GM12872 (cell line): ENCODE results near the gene EIF3C.
"Not testable (repeated sequence)": the region's sequence is repeated elsewhere in the genome, so short reads cannot be mapped to it uniquely, and the experiment has no call there.

ENCODE experiments used
- CTCF ChIP-seq: IDR thresholded peaks from 3 replicates; pipeline ENCODE4 v1.5.1; 2011; ENCODE audit warnings: low read depth, mild to moderate bottlenecking, low read length, moderate library complexity; ENCODE audit not compliant: insufficient read depth

EIF3C gene

GRCh38 chr16:28711220-28712083 lies at the start of gene EIF3C:
TSS of gene EIF3C (plus strand) at chr16:28711464. CDS start at chr16:28711687, 223 bp downstream.
- TF ChIP-seq CTCF = not testable (repeated sequence)

GRCh38 chr16:28751487-28751886 lies 40.2 kb downstream of the EIF3C start, which contains the start of gene NPIPB9:
TSS of gene NPIPB9 (plus strand) at chr16:28751787.
- TF ChIP-seq CTCF = not testable (repeated sequence)
